GM12873 (cell line): ENCODE data around the gene C17orf78.

ENCODE experiments used
- CTCF ChIP-seq: IDR thresholded peaks from 2 replicates; pipeline ENCODE4 v1.5.1; 2012; ENCODE audit warnings: low read depth, mild to moderate bottlenecking, moderate library complexity, low read length, control low read depth; ENCODE audit not compliant: insufficient read depth; ENCODE audit errors: missing control alignments

Gene C17orf78

GRCh38 chr17:37430051-37430627 is 54.4 kb downstream of the C17orf78 start:
- no peak for TF ChIP-seq CTCF

- TF ChIP-seq CTCF, result no peak
These were observed 56.9 kb downstream of the C17orf78 start for GRCh38 chr17:37432671-37433070.

GRCh38 chr17:37438141-37438540 is 62.4 kb downstream of the C17orf78 start:
- no peak for TF ChIP-seq CTCF

- no peak for TF ChIP-seq CTCF
These were observed 64.6 kb downstream of the C17orf78 start for GRCh38 chr17:37440424-37440823.
